PC-3 (cell line): ENCODE results near the gene TRAPPC11. TPM values are rescaled to one million over a fixed set of nuclear protein-coding genes. Genes with fewer than 3 reads are reported as not detected.
A peak's percentile ranks its signal among the peaks of the same experiment; 100 is the strongest.

Source experiments
- ATAC-seq: fragments of 200-7000 bp; cut with Tn5 transposase; 2 replicates; pipeline ENCODE4 v1.9.1; 2020; ENCODE audit warnings: mild to moderate bottlenecking, moderate library complexity
- BruUV-seq: library from RNA; stranded (reverse); fragments of 400-500 nt; replicated peaks from 2 replicates; lab custom pipeline; 2021; lab: Mats Ljungman, UMichigan
- CTCF ChIA-PET: fragments of 300-600 bp; sonication (Branson Sonifier 250); formaldehyde crosslinking; loops from one replicate; lab custom pipeline; 2022; ENCODE audit warnings: antibody characterized with exemption; lab: Charles Lee
- POLR2A ChIA-PET: fragments of 300-600 bp; sonication (Branson Sonifier 250); formaldehyde crosslinking; loops from one replicate; lab custom pipeline; 2022; ENCODE audit warnings: antibody characterized with exemption; ENCODE audit not compliant: unreplicated experiment; lab: Charles Lee
- DNase-seq: peaks from one replicate; pipeline ENCODE4 v3.0.0-alpha.2; 2015
- H2AFZ ChIP-seq: fragments of 300-600 bp; sonication (generic); 2 replicates; pipeline ENCODE4 v1.6.0; 2016; ENCODE audit warnings: antibody characterized with exemption, low read length
- H3F3A ChIP-seq: fragments of 300-600 bp; sonication (generic); one replicate; pipeline ENCODE4 v1.6.0; 2017; ENCODE audit warnings: antibody characterized with exemption, low read length, control low read depth, mild to moderate bottlenecking; ENCODE audit not compliant: unreplicated experiment
- H3K27ac ChIP-seq: fragments of 300-600 bp; sonication (generic); 2 replicates; pipeline ENCODE4 v1.5.1; 2016; ENCODE audit warnings: mild to moderate bottlenecking, low read length
- H3K27me3 ChIP-seq: fragments of 300-600 bp; sonication (generic); 2 replicates; pipeline ENCODE4 v1.6.1; 2016; ENCODE audit warnings: low read length, mixed read lengths
- H3K36me3 ChIP-seq: fragments of 300-600 bp; sonication (generic); 2 replicates; pipeline ENCODE4 v1.6.1; 2016; ENCODE audit warnings: low read depth, mixed run types, low read length, mixed read lengths
- H3K4me1 ChIP-seq: fragments of 300-600 bp; sonication (generic); 2 replicates; pipeline ENCODE4 v1.5.1; 2016; ENCODE audit warnings: low read length; ENCODE audit not compliant: insufficient read depth
- H3K4me2 ChIP-seq: fragments of 300-600 bp; sonication (generic); 2 replicates; pipeline ENCODE4 v1.6.0; 2016; ENCODE audit warnings: low read length
- H3K4me3 ChIP-seq: fragments of 300-600 bp; sonication (generic); 2 replicates; pipeline ENCODE4 v1.5.1; 2016; ENCODE audit warnings: mild to moderate bottlenecking, low read length, mixed read lengths
- H3K79me2 ChIP-seq: fragments of 300-600 bp; sonication (generic); 2 replicates; pipeline ENCODE4 v1.6.1; 2017; ENCODE audit warnings: low read length, mixed read lengths
- H3K9ac ChIP-seq: fragments of 300-600 bp; sonication (generic); 2 replicates; pipeline ENCODE4 v1.6.0; 2016; ENCODE audit warnings: mild to moderate bottlenecking, low read length
- H3K9me2 ChIP-seq: fragments of 300-600 bp; sonication (generic); replicated peaks from 2 replicates; pipeline ENCODE4 v1.6.1; 2016; ENCODE audit warnings: mixed run types, low read length, mixed read lengths
- H3K9me3 ChIP-seq: fragments of 300-600 bp; sonication (generic); 2 replicates; pipeline ENCODE4 v1.6.1; 2016; ENCODE audit warnings: low read length, mixed read lengths
- H4K20me1 ChIP-seq: fragments of 300-600 bp; sonication (generic); 2 replicates; pipeline ENCODE4 v1.6.1; 2016; ENCODE audit warnings: low read length, mixed read lengths
- CTCF ChIP-seq: fragments of 300-600 bp; sonication (generic); conservative IDR thresholded peaks from 2 replicates; pipeline ENCODE4 v1.5.1; 2017; ENCODE audit warnings: antibody characterized with exemption, low read depth, mild to moderate bottlenecking, low read length
- EZH2 ChIP-seq: fragments of 300-600 bp; sonication (generic); IDR thresholded peaks from one replicate; pipeline ENCODE4 v1.6.1; 2017; ENCODE audit warnings: antibody characterized with exemption, mild to moderate bottlenecking, low read length; ENCODE audit not compliant: unreplicated experiment
- EZH2phosphoT487 ChIP-seq: fragments of 300-600 bp; sonication (generic); IDR thresholded peaks from 2 replicates; pipeline ENCODE4 v1.6.1; 2018; ENCODE audit warnings: mild to moderate bottlenecking, antibody characterized with exemption, low read length, borderline replicate concordance
- intact Hi-C: fragments of 100-400 bp; cut with micrococcal nuclease; formaldehyde crosslinking; loops from 2 replicates; pipeline ENCODE4 v1.9.0; 2023
- total RNA-seq: library from RNA; depleted of rRNA; stranded (reverse); fragments of >200 nt; gene quantifications from 2 replicates; pipeline ENCODE4 v1.2.3, GENCODE V29; 2014

The TRAPPC11 gene
- total RNA-seq, 1 experiment from 2014 or later: 20.0 TPM

- CTCF ChIA-PET: no interaction called here
- peaks cover 30% of the 10 kb centered on the region for H3K4me1 ChIP-seq
- no peak for TF ChIP-seq CTCF
- TF ChIP-seq EZH2: no peak
- TF ChIP-seq EZH2phosphoT487: no peak
- no peaks in the 10 kb centered on the region for H3K79me2 ChIP-seq
- H3K9ac ChIP-seq: no peak overlapping the region
- H3F3A ChIP-seq: no peaks in the 10 kb centered on the region
- H3K9me3 ChIP-seq: no peaks in the 10 kb centered on the region
- H4K20me1 ChIP-seq: no peaks in the 10 kb centered on the region
- intact Hi-C loops: loop anchor here (10.0 kb wide), 1 partner anchor 282 kb away; no protein-coding TSS in a partner anchor
- POLR2A ChIA-PET: no interaction called here
- 0 out of 2 replicates have a peak overlapping the region, but pooled peaks have one; percentile 29 for H3K4me2 ChIP-seq
- no peak overlapping the region for H2AFZ ChIP-seq
- peak; percentile 72 for DNase-seq
- H3K4me3 ChIP-seq: no peak overlapping the region
- H3K36me3 ChIP-seq: no peaks in the 10 kb centered on the region
- peak overlapping the region; percentile 50; the same call in 1 of the 2 replicates for H3K27ac ChIP-seq
- no TSS peak for BruUV-seq
- ATAC-seq: peak; percentile 14; the same call in 1 of the 2 replicates
- no peaks in the 10 kb centered on the region for H3K27me3 ChIP-seq
- no peaks in the 10 kb centered on the region for H3K9me2 ChIP-seq
Measured at GRCh38 chr4:183757060-183757459, 98.0 kb downstream of the TRAPPC11 start.

DNA sequence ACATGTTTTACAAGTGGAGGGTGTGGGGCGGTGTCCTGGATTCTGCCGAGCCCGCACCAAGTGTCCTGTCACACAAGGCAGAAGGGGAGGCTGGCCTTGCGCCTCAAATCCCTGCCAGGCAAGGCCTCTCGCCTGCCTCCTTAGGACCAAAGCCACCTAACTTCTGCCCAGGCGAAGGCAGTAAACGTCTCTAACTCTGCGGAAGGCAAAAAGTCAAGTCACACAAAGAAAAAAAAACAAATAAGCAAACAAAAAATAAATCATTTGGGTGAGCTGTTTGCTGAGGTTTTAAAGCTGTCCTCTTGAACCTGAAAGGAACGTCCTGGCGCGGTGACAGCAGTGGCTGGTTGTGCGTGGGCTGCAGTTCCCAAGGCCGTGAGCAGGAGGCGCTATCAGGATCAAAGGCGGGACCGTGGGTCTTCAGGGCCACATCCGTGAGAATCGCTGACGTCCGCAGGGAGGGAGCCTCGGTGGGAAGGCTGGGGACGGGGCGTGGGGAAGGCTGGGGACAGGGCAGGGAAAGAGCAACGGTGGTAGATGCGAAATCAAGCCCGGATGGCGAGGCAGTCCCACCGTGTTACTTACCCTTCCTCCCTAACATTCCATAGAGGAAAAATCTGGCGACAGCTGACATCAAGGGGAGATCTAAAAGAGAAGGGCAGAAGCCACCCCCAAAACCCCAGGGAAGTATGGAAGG, 99.1 kb downstream of the TRAPPC11 start:
- peak; percentile 46 for DNase-seq
- Histone ChIP-seq H3K4me3 (no peak overlapping the region), H3F3A (no peaks in the 10 kb centered on the region), H3K9ac (peak overlapping the region; percentile 46), H3K9me3 (no peaks in the 10 kb centered on the region), H3K4me1 (peaks cover 26% of the 10 kb centered on the region), H4K20me1 (no peaks in the 10 kb centered on the region), H2AFZ (no peak overlapping the region), H3K4me2 (peak overlapping the region; percentile 29; the same call in 1 of the 2 replicates), H3K27ac (peak overlapping the region; percentile 50), H3K27me3 (no peaks in the 10 kb centered on the region), H3K79me2 (no peaks in the 10 kb centered on the region), H3K9me2 (no peaks in the 10 kb centered on the region), H3K36me3 (no peaks in the 10 kb centered on the region)
- ChIA-PET POLR2A (no interaction called here), CTCF (interaction anchor here (0.6 kb wide), 1 partner anchor 11 kb away, joined by 4 read pairs; no protein-coding TSS in a partner anchor)
- TF ChIP-seq EZH2phosphoT487 (no peak), CTCF (peak; percentile 63)
- intact Hi-C loops: loop anchor here (10.0 kb wide), 1 partner anchor 283 kb away; no protein-coding TSS in a partner anchor
- peak; percentile 16 for ATAC-seq
- no TSS peak for BruUV-seq
